SK-N-MC (cell line): ENCODE measurements around the gene SYCE3.

Experiments
- EZH2 ChIP-seq: fragments of 200-600 bp; sonication (generic); IDR thresholded peaks from one replicate; pipeline ENCODE4 v1.6.1; 2017; ENCODE audit warnings: antibody characterized with exemption
- POLR2AphosphoS5 ChIP-seq: IDR thresholded peaks from 2 replicates; pipeline ENCODE4 v1.6.1; 2012; ENCODE audit warnings: mild to moderate bottlenecking, low read depth, low read length, borderline replicate concordance

DNA sequence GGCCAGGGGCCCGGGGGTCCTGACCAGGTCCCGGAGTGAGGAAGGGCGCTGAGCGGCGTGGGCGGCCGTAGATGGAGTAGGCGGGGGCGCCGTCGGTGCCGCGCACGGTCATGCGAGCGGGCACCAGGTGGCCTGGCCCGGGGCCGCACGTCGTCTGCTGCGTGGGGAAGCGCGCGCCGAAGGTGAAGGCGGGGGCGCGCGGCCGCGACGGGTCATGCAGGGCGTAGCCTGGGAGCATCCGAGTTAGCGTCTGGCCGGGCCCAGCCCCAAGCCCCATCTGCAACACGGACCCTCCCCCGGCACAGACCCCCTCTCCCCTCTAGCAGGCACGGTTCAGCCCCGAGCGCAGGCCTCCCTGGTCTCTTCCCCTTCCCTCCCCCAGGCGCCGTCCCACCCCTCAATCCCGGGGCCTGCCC is 31.2 kb downstream of the SYCE3 start:
- no peak for TF ChIP-seq EZH2
- TF ChIP-seq POLR2AphosphoS5: no peak
